Measurements from ENCODE around the gene FCGR1A.
"Not testable (repeated sequence)": the region's sequence is repeated elsewhere in the genome, so short reads cannot be mapped to it uniquely, and the experiment has no call there.

Gene FCGR1A

GRCh38 chr1:149831764-149832315, 49.3 kb downstream of the FCGR1A start:
- DNase-seq = not testable (repeated sequence)

GRCh38 chr1:149832316-149833126, 50.0 kb downstream of the FCGR1A start:
- DNase-seq = not testable (repeated sequence)

- DNase-seq = not testable (repeated sequence)
These were observed 50.6 kb downstream of the FCGR1A start for GRCh38 chr1:149833144-149833543.

- not testable (repeated sequence) for DNase-seq
These were observed 58.7 kb downstream of the FCGR1A start for GRCh38 chr1:149841149-149841548.

Measured in anterior cingulate cortex (tissue), 58 donors.